ENCODE measurements around the gene PLCH1. TPM values are rescaled to one million over a fixed set of nuclear protein-coding genes. Genes with fewer than 3 reads are reported as not detected.

The PLCH1 gene
- total and polyA plus RNA-seq, 9 donors, result 0.04 to 6.3 (median 0.79) TPM

- Histone ChIP-seq H3K36me3 (no peaks in the 10 kb centered on the region), H3K4me1 (ENCODE audit: insufficient read depth) (peaks cover 1% of the 10 kb centered on the region), H3K4me3 (no peak overlapping the region), H3K27me3 (no peaks in the 10 kb centered on the region), H3K9me3 (no peaks in the 10 kb centered on the region), H3K27ac (no peak overlapping the region)
- intact Hi-C loops (cut with DNase I), result no loop called here
- DNase-seq, result no peak
- 52 to 63% (median 59%) methylated on average over 8 of the region's 8 CpGs for WGBS, 3 donors
- TF ChIP-seq EP300 (IDR thresholded peaks at IDR 0.05), result no peak
Measured at GRCh38 chr3:155748611-155749365, 3.9 kb upstream of the PLCH1 start.

DNA sequence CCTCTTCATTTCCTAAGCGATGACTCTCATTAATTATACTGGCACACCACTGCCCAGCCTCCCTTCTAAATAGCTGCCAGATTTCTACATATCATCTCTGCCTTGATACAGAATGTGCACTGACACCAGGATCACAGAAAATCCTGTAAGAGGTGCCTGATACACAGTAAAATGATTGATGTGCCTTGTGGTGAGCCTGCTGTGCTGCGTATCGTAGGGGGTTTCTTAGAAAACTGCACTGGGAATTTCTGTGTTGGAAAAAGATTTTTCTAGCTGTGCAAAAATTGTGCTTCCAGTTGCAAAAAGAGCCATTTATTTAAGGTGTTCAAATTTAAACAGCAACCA lies 3.0 kb upstream of the PLCH1 start:
- Histone ChIP-seq H3K27ac (no peak overlapping the region), H3K36me3 (no peaks in the 10 kb centered on the region), H3K4me1 (ENCODE audit: insufficient read depth) (peaks cover 1% of the 10 kb centered on the region), H3K9me3 (no peaks in the 10 kb centered on the region), H3K4me3 (no peak overlapping the region), H3K27me3 (no peaks in the 10 kb centered on the region)
- 72 to 90% (median 79%) methylated on average over 3 of the region's 3 CpGs for WGBS, 3 donors
- intact Hi-C loops (cut with DNase I), result no loop called here
- TF ChIP-seq CTCF (IDR thresholded peaks at IDR 0.05), result no peak
- no peak for TF ChIP-seq EP300 (IDR thresholded peaks at IDR 0.05)
- no peak for TF ChIP-seq POLR2A (IDR thresholded peaks at IDR 0.05)
- no peak for DNase-seq

GRCh38 chr3:155747286-155747945 lies 2.5 kb upstream of the PLCH1 start:
- H3K27ac ChIP-seq, result no peak overlapping the region
- no peaks in the 10 kb centered on the region for H3K27me3 ChIP-seq
- H3K9me3 ChIP-seq, result no peaks in the 10 kb centered on the region
- DNase-seq, result no peak
- H3K4me3 ChIP-seq, result no peak overlapping the region
- 55 to 63% (median 60%) methylated on average over 2 of the region's 2 CpGs for WGBS, 3 donors
- no peaks in the 10 kb centered on the region for H3K36me3 ChIP-seq
- peaks cover 1% of the 10 kb centered on the region for H3K4me1 ChIP-seq (ENCODE audit: insufficient read depth)
- intact Hi-C loops (cut with DNase I), result no loop called here
- TF ChIP-seq POLR2A (IDR thresholded peaks at IDR 0.05), result no peak
- TF ChIP-seq CTCF (IDR thresholded peaks at IDR 0.05), result no peak
- TF ChIP-seq EP300 (IDR thresholded peaks at IDR 0.05), result no peak

- TF ChIP-seq POLR2A (IDR thresholded peaks at IDR 0.05) (no peak), CTCF (IDR thresholded peaks at IDR 0.05) (no peak), EP300 (IDR thresholded peaks at IDR 0.05) (no peak)
- 77 to 89% (median 83%) methylated on average over 1 of the region's 1 CpG for WGBS, 3 donors
- H3K4me1 ChIP-seq (ENCODE audit: insufficient read depth), result peaks cover 1% of the 10 kb centered on the region
- H3K4me3 ChIP-seq, result no peak overlapping the region
- H3K36me3 ChIP-seq, result no peaks in the 10 kb centered on the region
- H3K9me3 ChIP-seq, result no peaks in the 10 kb centered on the region
- DNase-seq, result no peak
- no peak overlapping the region for H3K27ac ChIP-seq
- intact Hi-C loops (cut with DNase I), result no loop called here
- H3K27me3 ChIP-seq, result no peaks in the 10 kb centered on the region
Measured at GRCh38 chr3:155746703-155747102, 1.8 kb upstream of the PLCH1 start.

Measured in ovary (tissue), 9 donors.